Erythroblast (primary cell): ENCODE data around the gene NTRK2.

Experiments
- DNase-seq, 2 experiments: peaks; one replicate each; lab custom pipeline; 2025; lab: John Stamatoyannopoulos, UW
- GATA1 ChIP-seq: IDR thresholded peaks from 2 replicates; pipeline ENCODE4 v1.6.1; 2011; ENCODE audit warnings: low read depth, mild to moderate bottlenecking, control low read depth, low read length, moderate library complexity
- POLR2A ChIP-seq: IDR thresholded peaks from 2 replicates; pipeline ENCODE4 v1.6.1; 2011; ENCODE audit warnings: mild to moderate bottlenecking, low read length

NTRK2 gene

DNA sequence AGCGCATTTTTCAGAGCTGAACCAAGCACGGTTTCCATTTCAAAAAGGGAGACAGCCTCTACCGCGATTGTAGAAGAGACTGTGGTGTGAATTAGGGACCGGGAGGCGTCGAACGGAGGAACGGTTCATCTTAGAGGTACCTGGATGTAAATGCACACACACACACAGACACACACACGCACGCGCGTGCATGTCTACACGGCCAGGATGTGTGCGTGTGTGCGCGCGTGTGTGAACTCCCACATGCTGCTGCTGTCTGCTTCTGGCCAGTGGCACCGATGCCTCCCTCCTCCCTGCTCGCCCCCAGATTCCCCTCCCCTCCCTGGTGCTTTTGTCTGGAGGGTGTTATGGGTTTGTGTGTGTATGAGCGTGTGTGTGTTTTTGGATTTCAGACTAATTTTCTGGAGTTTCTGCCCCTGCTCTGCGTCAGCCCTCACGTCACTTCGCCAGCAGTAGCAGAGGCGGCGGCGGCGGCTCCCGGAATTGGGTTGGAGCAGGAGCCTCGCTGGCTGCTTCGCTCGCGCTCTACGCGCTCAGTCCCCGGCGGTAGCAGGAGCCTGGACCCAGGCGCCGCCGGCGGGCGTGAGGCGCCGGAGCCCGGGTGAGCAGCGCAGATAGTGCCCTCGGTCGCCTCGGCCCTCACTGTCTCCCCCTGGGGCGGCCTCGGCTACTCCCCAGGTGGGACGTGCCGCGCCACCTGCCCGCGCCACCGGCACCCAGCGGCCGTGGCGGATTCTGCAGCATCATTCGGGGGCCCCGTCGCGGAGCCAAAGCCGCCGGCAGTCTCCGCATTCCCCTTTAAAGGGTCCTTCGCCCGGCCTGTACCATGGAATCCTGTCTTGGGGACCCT is at the start of gene NTRK2:
TSS of gene NTRK2 (plus strand) at position 442 of the 850 bp plus-strand sequence. CDS start 1,020 bp downstream, outside the sequence.
- DNase-seq: no peak
- no peak for TF ChIP-seq GATA1
- TF ChIP-seq POLR2A: no peak

GRCh38 chr9:84620338-84620737 is 49.2 kb upstream of the NTRK2 start:
- no peak for TF ChIP-seq POLR2A
- TF ChIP-seq GATA1: no peak
- no peak for DNase-seq

- DNase-seq: no peak
- TF ChIP-seq GATA1 (no peak), POLR2A (no peak)
These were observed 47.7 kb upstream of the NTRK2 start for GRCh38 chr9:84621811-84622210.

GRCh38 chr9:84622981-84623380 is 46.5 kb upstream of the NTRK2 start:
- no peak for TF ChIP-seq POLR2A
- DNase-seq: no peak

DNA sequence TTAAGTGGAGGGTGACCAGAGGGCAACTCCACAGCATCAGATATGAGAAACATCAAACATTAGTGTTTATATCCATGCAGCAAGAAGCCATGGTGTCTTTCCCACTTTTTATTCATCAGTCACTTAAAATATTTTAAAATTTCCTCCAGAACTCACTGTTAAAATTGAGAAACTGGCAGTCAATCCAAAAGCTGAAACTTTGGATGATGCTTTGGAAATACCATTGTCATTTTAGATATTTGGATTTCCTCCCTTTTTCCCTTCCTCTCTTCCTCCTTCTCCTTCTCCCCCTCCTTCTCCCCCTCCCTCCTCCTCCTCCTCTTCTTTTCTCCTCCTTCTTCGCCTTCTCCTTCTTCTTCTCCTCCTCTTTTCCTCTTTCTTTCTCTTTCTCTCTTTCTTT is 33.1 kb upstream of the NTRK2 start:
- DNase-seq: no peak
- no peak for TF ChIP-seq POLR2A
- TF ChIP-seq GATA1: no peak

DNA sequence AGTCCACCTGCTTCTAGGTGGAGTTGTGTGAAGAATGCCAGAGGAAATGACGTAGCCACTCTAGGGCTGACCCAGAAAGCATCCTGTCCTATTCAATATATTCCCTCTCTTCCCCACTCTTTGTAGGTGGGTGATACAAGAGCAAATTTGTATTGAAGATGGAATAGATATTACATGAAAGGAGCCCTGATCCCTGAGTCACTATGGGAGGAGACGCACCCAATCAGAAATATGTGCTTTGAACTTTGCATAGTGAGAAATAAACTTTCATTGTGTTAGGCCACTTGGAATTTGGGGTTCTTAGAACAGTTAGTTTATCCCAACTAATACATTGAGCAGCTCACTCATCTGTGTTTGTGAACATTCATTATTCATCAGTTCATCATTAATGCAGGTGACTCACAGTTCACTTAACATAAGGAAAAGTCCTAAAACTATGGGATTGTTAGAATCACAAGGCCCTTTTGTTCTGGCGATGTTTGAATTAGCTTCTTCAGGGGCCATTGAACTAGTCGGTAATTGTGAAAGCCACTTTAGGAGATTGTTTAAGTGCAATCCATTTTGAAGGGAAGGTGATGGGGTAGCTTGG is 26.9 kb upstream of the NTRK2 start:
- TF ChIP-seq POLR2A: no peak
- TF ChIP-seq GATA1: no peak
- DNase-seq: no peak

DNA sequence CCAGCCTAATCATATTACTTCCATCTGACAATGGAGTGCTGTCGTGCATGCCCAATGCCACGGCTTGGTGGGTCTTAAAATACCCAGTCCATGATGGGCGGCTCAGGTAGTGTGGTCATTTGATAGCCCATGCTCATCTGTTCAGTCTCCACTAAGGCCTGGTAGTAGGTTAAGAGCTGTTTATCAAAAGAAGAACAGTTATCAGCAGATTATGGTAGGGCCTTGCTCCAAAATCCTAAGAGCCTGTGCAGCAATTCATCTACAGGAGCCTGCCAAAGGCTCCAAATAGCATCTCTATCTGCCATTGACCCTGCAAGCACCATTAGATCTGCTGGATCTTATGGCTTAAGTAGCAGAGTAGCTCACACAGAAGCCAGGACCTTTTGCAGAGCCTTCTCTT is 21.8 kb upstream of the NTRK2 start:
- no peak for TF ChIP-seq POLR2A
- TF ChIP-seq GATA1: no peak
- DNase-seq: no peak

DNA sequence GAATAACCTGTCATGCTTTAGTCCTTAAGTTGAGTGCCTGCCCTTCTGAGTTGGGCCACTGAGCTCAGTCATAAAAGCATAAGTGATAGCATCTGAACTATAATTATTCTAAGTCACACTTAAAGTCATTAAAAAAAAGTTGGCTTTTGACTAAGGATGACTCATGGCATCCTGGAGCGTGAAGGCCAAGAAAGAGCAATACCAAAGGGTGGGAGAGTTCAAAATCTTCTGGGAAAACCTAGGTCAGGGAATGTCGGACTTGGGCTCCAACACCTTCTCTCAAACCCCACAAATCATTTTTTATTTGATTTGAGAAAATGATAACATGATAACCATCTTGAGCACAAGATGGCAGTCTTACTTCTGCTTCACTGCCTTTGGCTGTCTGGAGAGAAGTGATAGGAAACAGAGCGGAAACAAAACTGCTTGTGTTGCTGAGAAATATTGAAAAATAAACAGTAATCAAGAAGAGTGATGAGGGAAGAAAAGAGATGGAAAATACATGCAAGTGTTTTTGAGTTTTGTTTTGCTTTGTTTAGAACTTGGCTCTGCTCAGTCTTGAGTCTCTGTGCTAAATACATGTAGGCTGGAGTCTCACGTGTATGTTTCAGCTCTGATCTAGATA is 16.9 kb upstream of the NTRK2 start:
- DNase-seq: no peak
- no peak for TF ChIP-seq GATA1
- TF ChIP-seq POLR2A: no peak

GRCh38 chr9:84655447-84655846 is 14.1 kb upstream of the NTRK2 start:
- DNase-seq: no peak
- TF ChIP-seq POLR2A: no peak
- no peak for TF ChIP-seq GATA1

GRCh38 chr9:84659313-84659712 is 10.2 kb upstream of the NTRK2 start:
- TF ChIP-seq GATA1 (no peak), POLR2A (no peak)
- DNase-seq: no peak

- TF ChIP-seq GATA1 (no peak), POLR2A (no peak)
These were observed 9.8 kb upstream of the NTRK2 start for GRCh38 chr9:84659773-84660172.

GRCh38 chr9:84667571-84668195 is 1.8 kb upstream of the NTRK2 start:
- peak in 1 of 2 experiments; percentile 1 for DNase-seq
- TF ChIP-seq GATA1 (no peak), POLR2A (no peak)

More at GRCh38 chr9:84659773-84660172, 9.8 kb upstream of the NTRK2 start:
- no peak for DNase-seq

- peak; percentile 19 to 31 for DNase-seq
- TF ChIP-seq POLR2A (no peak), GATA1 (no peak)
These were observed 1.1 kb upstream of the NTRK2 start for GRCh38 chr9:84668196-84669012.
